Neural cell (in vitro differentiated cells): Measurements from ENCODE around the gene MDM1. TPM values are rescaled to one million over a fixed set of nuclear protein-coding genes. Genes with fewer than 3 reads are reported as not detected.

ENCODE experiments used
- H2AFZ ChIP-seq: fragments of 200-600, 300-800 bp; sonication (generic), shearing (Covaris generic); 2 replicates; pipeline ENCODE4 v1.6.0; 2014; ENCODE audit warnings: low read depth, mild to moderate bottlenecking, antibody characterized with exemption, low read length, moderate library complexity
- H3F3A ChIP-seq: fragments of 200-600 bp; shearing (Covaris generic); 2 replicates; pipeline ENCODE4 v1.6.1; 2016; ENCODE audit warnings: mild to moderate bottlenecking, moderate library complexity, mixed read lengths, antibody characterized with exemption, low read length; ENCODE audit not compliant: insufficient read depth, poor library complexity, severe bottlenecking
- H3K27ac ChIP-seq: fragments of 200-600, 300-800 bp; sonication (generic), shearing (Covaris generic); 2 replicates; pipeline ENCODE4 v1.5.1; 2014; ENCODE audit warnings: mild to moderate bottlenecking, low read length, moderate library complexity
- H3K27me3 ChIP-seq: fragments of 300-800, 200-600 bp; sonication (generic), shearing (Covaris generic); 2 replicates; pipeline ENCODE4 v1.6.0; 2014; ENCODE audit warnings: mild to moderate bottlenecking, low read depth, low read length, moderate library complexity; ENCODE audit not compliant: insufficient read depth
- H3K36me3 ChIP-seq: fragments of 300-800, 200-600 bp; sonication (generic), shearing (Covaris generic); 2 replicates; pipeline ENCODE4 v1.5.1; 2014; ENCODE audit warnings: mild to moderate bottlenecking, antibody characterized with exemption, low read length, moderate library complexity; ENCODE audit not compliant: insufficient read depth
- H3K4me2 ChIP-seq: fragments of 300-800, 200-600 bp; sonication (generic), shearing (Covaris generic); 2 replicates; pipeline ENCODE4 v1.6.0; 2014; ENCODE audit warnings: mild to moderate bottlenecking, low read length
- H3K4me3 ChIP-seq: fragments of 300-800, 200-600 bp; sonication (generic), shearing (Covaris generic); 2 replicates; pipeline ENCODE4 v1.5.1; 2014; ENCODE audit warnings: mild to moderate bottlenecking, low read length, moderate library complexity
- H3K79me2 ChIP-seq: fragments of 200-600 bp; shearing (Covaris generic); replicated peaks from 2 replicates; pipeline ENCODE4 v1.6.0; 2014; ENCODE audit warnings: mild to moderate bottlenecking, low read length, moderate library complexity; ENCODE audit not compliant: insufficient read depth
- H3K9ac ChIP-seq: fragments of 300-800, 200-600 bp; sonication (generic), shearing (Covaris generic); 2 replicates; pipeline ENCODE4 v1.6.1; 2016; ENCODE audit warnings: mild to moderate bottlenecking, low read length, mixed read lengths
- H3K9me2 ChIP-seq: fragments of 200-600 bp; shearing (Covaris generic); 2 replicates; pipeline ENCODE4 v1.6.1; 2016; ENCODE audit warnings: mild to moderate bottlenecking, low read length, mixed read lengths; ENCODE audit not compliant: insufficient read depth
- H3K9me3 ChIP-seq: fragments of 200-600, 300-800 bp; sonication (generic), shearing (Covaris generic); 2 replicates; pipeline ENCODE4 v1.6.1; 2016; ENCODE audit warnings: mild to moderate bottlenecking, mixed run types, low read length, moderate library complexity, mixed read lengths
- H4K20me1 ChIP-seq: fragments of 200-600 bp; shearing (Covaris generic); 2 replicates; pipeline ENCODE4 v1.6.1; 2016; ENCODE audit warnings: mild to moderate bottlenecking, mixed run types; ENCODE audit not compliant: insufficient read depth
- EP300 ChIP-seq: fragments of 450-650 bp; conservative IDR thresholded peaks from 2 replicates; pipeline ENCODE4 v1.6.1; 2014; ENCODE audit warnings: antibody characterized with exemption, mild to moderate bottlenecking, moderate library complexity; ENCODE audit not compliant: poor library complexity, severe bottlenecking
- EZH2 ChIP-seq: fragments of 200-600, 300-800 bp; shearing (Covaris generic), sonication (generic); IDR thresholded peaks from 2 replicates; pipeline ENCODE4 v1.6.1; 2014; ENCODE audit warnings: antibody characterized with exemption, low read length, borderline replicate concordance, mild to moderate bottlenecking; ENCODE audit not compliant: insufficient read depth, poor library complexity, severe bottlenecking
- MXI1 ChIP-seq: fragments of 450-650 bp; conservative IDR thresholded peaks from 2 replicates; pipeline ENCODE4 v1.6.1; 2014; ENCODE audit warnings: antibody characterized with exemption, mild to moderate bottlenecking; ENCODE audit not compliant: poor library complexity, severe bottlenecking
- POLR2AphosphoS5 ChIP-seq: IDR thresholded peaks from 2 replicates; pipeline ENCODE4 v1.6.1; 2012
- RAD21 ChIP-seq: fragments of 450-650 bp; conservative IDR thresholded peaks from 2 replicates; pipeline ENCODE4 v1.6.1; 2014; ENCODE audit warnings: antibody characterized with exemption, mild to moderate bottlenecking, moderate library complexity
- SMC3 ChIP-seq: fragments of 450-650 bp; conservative IDR thresholded peaks from 2 replicates; pipeline ENCODE4 v1.6.1; 2014; ENCODE audit warnings: antibody characterized with exemption, mild to moderate bottlenecking, moderate library complexity; ENCODE audit not compliant: poor library complexity
- TAF1 ChIP-seq: IDR thresholded peaks from 2 replicates; pipeline ENCODE4 v1.6.1; 2012; ENCODE audit warnings: low read depth
- polyA plus RNA-seq: library from polyadenylated mRNA; depleted of rRNA; stranded (reverse); fragments of >200 nt; gene quantifications from 2 replicates; pipeline ENCODE4 v1.2.3, GENCODE V29; 2014
- TF ChIP-seq, protein P1 (sequence below): fragments of 450-650 bp; IDR thresholded peaks from 2 replicates; pipeline ENCODE4 v1.5.1; 2014; ENCODE audit warnings: antibody characterized with exemption, mild to moderate bottlenecking, moderate library complexity; ENCODE audit not compliant: poor library complexity, severe bottlenecking
- TF ChIP-seq, protein P2 (sequence below): IDR thresholded peaks from 2 replicates; pipeline ENCODE4 v1.6.1; 2012; ENCODE audit warnings: borderline replicate concordance

The MDM1 gene
- polyA plus RNA-seq, 1 donor from 2014 or later: 35.5 TPM

- Histone ChIP-seq H3K9me2 (no peaks in the 10 kb centered on the region), H3K4me2 (no peak overlapping the region), H3K27ac (no peak overlapping the region), H3K79me2 (no peaks in the 10 kb centered on the region), H3K9me3 (no peaks in the 10 kb centered on the region), H2AFZ (no peak overlapping the region), H3F3A (no peaks in the 10 kb centered on the region), H3K9ac (no peak overlapping the region), H3K4me3 (no peak overlapping the region), H3K36me3 (no peaks in the 10 kb centered on the region), H4K20me1 (no peaks in the 10 kb centered on the region), H3K27me3 (no peaks in the 10 kb centered on the region)
- TF ChIP-seq MXI1 (no peak), RAD21 (no peak), EZH2 (no peak), SMC3 (no peak), POLR2AphosphoS5 (no peak)
- TF ChIP-seq, protein P1, sequence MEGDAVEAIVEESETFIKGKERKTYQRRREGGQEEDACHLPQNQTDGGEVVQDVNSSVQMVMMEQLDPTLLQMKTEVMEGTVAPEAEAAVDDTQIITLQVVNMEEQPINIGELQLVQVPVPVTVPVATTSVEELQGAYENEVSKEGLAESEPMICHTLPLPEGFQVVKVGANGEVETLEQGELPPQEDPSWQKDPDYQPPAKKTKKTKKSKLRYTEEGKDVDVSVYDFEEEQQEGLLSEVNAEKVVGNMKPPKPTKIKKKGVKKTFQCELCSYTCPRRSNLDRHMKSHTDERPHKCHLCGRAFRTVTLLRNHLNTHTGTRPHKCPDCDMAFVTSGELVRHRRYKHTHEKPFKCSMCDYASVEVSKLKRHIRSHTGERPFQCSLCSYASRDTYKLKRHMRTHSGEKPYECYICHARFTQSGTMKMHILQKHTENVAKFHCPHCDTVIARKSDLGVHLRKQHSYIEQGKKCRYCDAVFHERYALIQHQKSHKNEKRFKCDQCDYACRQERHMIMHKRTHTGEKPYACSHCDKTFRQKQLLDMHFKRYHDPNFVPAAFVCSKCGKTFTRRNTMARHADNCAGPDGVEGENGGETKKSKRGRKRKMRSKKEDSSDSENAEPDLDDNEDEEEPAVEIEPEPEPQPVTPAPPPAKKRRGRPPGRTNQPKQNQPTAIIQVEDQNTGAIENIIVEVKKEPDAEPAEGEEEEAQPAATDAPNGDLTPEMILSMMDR: no peak
These were observed 60.8 kb downstream of the MDM1 start for GRCh38 chr12:68271346-68271745.

- H3K4me2 ChIP-seq: no peak overlapping the region
- TF ChIP-seq SMC3: no peak
- TF ChIP-seq, protein P1: no peak
- TF ChIP-seq EP300: no peak
- TF ChIP-seq RAD21: no peak
- TF ChIP-seq TAF1: no peak
- TF ChIP-seq POLR2AphosphoS5: no peak
- TF ChIP-seq, protein P2, sequence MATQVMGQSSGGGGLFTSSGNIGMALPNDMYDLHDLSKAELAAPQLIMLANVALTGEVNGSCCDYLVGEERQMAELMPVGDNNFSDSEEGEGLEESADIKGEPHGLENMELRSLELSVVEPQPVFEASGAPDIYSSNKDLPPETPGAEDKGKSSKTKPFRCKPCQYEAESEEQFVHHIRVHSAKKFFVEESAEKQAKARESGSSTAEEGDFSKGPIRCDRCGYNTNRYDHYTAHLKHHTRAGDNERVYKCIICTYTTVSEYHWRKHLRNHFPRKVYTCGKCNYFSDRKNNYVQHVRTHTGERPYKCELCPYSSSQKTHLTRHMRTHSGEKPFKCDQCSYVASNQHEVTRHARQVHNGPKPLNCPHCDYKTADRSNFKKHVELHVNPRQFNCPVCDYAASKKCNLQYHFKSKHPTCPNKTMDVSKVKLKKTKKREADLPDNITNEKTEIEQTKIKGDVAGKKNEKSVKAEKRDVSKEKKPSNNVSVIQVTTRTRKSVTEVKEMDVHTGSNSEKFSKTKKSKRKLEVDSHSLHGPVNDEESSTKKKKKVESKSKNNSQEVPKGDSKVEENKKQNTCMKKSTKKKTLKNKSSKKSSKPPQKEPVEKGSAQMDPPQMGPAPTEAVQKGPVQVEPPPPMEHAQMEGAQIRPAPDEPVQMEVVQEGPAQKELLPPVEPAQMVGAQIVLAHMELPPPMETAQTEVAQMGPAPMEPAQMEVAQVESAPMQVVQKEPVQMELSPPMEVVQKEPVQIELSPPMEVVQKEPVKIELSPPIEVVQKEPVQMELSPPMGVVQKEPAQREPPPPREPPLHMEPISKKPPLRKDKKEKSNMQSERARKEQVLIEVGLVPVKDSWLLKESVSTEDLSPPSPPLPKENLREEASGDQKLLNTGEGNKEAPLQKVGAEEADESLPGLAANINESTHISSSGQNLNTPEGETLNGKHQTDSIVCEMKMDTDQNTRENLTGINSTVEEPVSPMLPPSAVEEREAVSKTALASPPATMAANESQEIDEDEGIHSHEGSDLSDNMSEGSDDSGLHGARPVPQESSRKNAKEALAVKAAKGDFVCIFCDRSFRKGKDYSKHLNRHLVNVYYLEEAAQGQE: no peak
These were observed 61.8 kb downstream of the MDM1 start for GRCh38 chr12:68270358-68270757.

More at GRCh38 chr12:68270358-68270757, 61.8 kb downstream of the MDM1 start:
- Histone ChIP-seq H3K27me3 (no peaks in the 10 kb centered on the region), H3F3A (no peaks in the 10 kb centered on the region), H3K27ac (no peak overlapping the region), H3K4me3 (no peak overlapping the region), H2AFZ (no peak overlapping the region), H3K9me3 (no peaks in the 10 kb centered on the region), H3K36me3 (no peaks in the 10 kb centered on the region), H3K79me2 (no peaks in the 10 kb centered on the region), H3K9ac (no peak overlapping the region), H4K20me1 (no peaks in the 10 kb centered on the region), H3K9me2 (no peaks in the 10 kb centered on the region)
